Muscle of back (tissue), 11 donors: ENCODE measurements around the gene DIP2C. TPM values are rescaled to one million over a fixed set of nuclear protein-coding genes. Genes with fewer than 3 reads are reported as not detected.
A peak's percentile ranks its signal among the peaks of the same experiment; 100 is the strongest.
"Not testable (repeated sequence)": the region's sequence is repeated elsewhere in the genome, so short reads cannot be mapped to it uniquely, and the experiment has no call there.

Source experiments
- DNase-seq, 3 donors: peaks; one replicate each; pipeline versions ENCODE4 v3.0.0 to v3.0.0-alpha.2; 2013
- polyA plus RNA-seq, 10 donors: library from polyadenylated mRNA; unstranded; fragments of 120-200 nt; gene quantifications; one replicate each; pipeline ENCODE4 v1.2.1, GENCODE V29; 2013; ENCODE audit not compliant: insufficient read length in 10 of 10

Gene DIP2C
- polyA plus RNA-seq, 10 donors = 23.3 to 30.9 (median 25.9) TPM

DNA sequence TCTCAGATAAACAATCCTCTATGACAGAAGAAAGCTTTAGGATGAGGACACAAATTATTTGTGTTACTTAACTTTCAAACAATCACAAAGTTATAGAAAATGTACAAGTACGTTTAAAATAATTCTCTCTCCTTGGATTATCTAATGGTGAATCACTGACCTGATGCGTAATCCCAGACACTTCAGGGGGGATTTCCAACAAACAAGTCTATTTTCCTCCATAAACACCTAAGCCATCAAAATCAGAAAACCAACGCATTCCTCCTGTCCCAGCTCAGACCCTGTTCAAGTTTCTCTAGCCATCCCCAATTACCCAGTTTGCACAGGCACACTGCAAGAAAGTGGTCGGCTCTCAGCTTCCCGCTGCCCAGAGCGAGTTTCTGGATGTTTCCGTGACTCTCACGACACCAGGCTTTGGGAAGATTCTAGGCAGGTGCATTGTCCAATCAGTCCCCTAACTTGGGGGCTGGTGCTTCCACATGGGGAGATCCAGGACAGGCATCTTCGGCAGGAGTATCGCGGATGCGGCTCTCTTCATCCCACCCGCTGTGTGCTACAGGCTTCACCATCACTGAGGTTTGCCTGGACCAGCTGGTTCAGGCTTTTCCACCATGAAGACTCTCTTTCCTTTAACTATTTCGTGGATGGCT is 354.2 kb downstream of the DIP2C start:
- no peak for DNase-seq

DNA sequence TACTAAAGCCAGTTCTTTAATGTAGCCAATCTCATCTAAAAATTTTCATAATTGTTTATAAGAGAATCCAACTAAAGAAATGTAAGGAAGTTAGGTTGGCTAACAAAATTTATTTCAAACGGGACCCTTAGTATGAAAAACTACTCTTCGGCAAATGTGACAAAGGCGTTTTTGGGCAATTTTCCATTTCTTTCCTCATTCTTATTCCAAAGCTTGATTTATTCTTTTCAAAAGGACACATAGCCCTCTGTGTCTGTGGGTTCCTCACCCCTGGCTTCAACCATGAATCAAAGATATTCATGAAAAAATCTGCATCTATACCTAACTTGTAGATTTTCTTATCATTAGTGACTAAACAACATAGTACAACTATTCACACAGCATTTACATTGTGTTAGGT is 358.3 kb downstream of the DIP2C start:
- no peak for DNase-seq

- peak; percentile 94 to 96 (median 94) for DNase-seq
Observed at GRCh38 chr10:329361-330099, 359.9 kb downstream of the DIP2C start.

- DNase-seq = peak in 1 of 3 donors; percentile 57
Observed at GRCh38 chr10:327889-328852, 361.3 kb downstream of the DIP2C start.

DNA sequence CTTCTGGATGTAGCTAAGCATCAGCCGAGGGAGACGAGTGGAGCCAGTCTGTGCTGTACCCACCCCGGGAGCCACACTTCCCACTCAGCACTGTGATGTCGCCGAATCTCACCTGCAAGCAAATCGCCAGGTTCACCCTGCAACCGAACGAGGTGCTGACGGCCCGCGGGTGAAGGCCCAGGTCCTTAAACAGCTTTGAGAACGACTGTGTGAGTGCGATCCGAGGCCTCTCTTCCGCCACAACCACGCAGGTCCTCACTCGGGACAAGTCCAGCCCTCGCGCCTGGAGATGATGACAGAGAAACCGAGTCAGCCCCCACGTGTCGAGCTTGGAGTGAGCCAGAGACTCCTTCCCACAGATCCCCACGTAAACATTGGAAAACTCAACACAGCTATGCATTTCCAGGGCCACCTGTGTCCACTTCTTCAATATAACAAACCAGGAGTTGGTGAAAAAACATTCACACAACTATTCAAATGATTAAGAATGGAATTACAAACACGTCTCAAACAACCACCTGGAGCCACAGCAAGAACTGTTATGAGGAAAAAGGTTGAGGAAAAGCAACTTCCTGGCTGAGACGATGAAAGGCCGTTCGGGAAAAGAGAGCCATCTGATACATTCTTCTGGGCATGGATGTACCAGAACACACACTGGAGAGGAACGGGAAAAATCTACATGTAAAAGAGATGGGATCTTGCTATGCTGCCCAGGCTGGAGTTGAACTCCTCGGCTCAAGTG is 362.4 kb downstream of the DIP2C start:
- no peak for DNase-seq

DNA sequence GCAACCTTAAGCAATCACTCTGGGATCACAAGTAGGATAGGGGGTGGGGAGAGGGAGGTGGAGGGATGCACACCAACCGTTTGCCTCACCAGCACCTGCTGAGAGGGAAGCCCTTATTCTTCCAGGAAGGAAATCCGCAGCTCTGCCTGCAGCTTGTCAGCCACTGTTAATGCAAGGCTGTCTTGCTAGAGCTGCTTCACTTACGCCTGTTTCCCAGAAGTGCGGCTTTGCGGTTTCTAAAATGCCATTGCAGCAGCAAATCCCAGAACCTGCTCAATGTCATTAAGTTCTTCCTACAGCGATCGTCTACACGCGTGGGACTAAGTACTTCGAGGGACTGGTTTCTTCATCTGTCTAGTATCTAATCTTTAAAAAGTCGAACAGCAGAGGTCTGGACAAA is 363.1 kb downstream of the DIP2C start:
- DNase-seq = no peak

GRCh38 chr10:325282-325681 is 364.2 kb downstream of the DIP2C start:
- no peak for DNase-seq

GRCh38 chr10:324593-324992 is 364.9 kb downstream of the DIP2C start:
- no peak for DNase-seq

DNA sequence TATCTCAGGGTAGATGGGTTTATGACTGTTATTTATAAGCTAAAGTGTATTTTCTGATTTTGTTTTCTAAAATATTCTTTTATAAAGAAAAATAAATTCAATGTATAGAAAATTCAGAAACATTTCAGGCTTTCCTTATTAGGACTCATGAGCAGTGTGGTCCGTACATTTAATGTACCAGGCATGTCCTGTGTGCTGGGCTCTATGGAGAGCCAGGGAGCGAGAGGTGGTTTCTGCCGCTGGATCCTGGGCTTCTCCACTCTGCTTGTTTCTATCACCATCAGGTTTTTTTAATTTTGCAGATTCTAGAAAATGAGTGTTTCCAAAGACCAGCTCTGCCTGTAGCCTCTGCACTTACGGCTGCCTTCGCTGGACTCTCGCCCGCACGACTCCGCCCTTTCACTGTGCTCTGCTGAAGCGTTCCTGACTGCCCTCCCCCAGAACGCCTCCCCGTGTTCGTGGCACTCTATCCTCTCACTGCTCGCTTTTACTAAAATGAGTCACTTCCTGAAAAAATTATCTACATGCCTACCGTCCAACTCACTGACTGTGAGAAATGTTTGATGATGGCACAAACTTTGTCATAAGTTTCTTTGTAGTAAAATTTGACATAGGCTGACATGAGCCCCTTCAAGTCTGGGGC is 365.7 kb downstream of the DIP2C start:
- peak; percentile 56 to 89 (median 72) for DNase-seq

DNA sequence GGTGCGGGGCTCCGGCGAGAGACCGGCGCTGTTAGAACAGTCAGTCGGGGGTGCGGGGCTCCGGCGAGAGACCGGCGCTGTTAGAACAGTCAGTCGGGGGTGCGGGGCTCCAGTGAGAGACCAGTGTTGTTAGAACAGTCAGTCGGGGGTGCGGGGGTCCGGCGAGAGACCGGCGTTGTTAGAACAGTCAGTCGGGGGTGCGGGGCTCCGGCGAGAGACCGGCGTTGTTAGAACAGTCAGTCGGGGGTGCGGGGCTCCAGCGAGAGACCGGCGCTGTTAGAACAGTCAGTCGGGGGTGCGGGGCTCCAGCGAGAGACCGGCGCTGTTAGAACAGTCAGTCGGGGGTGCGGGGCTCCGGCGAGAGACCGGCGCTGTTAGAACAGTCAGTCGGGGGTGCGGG is 366.4 kb downstream of the DIP2C start:
- DNase-seq = not testable (repeated sequence)

DNA sequence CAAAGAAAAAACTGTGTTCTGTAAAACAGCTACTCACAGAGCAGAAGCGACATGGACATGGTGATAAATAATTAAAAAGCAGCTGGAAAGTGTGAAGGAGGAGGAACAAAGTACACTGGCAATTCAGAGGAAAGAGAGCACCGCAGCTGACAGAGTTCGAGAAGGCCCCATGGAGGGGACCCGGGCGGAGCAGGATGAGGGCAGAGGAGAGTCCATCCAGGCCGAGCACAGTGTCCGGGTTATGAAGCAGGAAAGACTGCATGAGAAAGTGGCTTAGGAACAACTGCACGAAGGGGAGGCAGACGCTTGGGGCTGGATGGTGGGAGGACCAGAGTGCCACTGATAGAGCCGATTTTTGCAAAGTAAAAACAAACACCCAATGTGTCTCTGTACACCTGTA is 368.7 kb downstream of the DIP2C start:
- DNase-seq = no peak

- DNase-seq = no peak
Observed at GRCh38 chr10:317926-318325, 371.5 kb downstream of the DIP2C start.

- peak in 1 of 3 donors; percentile 36 for DNase-seq
Observed at GRCh38 chr10:317271-317769, 372.1 kb downstream of the DIP2C start.

DNA sequence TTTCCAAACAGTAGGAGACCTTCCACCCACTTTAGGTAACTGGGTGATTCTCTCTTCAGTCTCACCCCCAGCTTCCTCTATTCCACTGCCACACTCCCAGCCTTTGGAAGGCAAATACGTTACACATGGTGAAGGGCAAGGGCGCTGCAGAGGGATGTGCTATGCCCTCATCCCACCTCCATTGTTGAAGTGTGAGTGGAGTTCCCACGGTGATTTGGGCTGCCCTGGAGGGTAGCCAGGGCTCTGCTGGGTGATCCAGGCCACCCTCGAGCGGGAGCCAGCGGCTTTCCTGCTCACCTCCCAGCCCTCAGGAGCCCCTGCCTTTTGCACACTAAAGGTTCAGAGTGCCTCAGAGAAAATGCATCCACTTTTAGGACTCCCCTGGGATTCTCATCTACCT is 373.1 kb downstream of the DIP2C start:
- no peak for DNase-seq

DNA sequence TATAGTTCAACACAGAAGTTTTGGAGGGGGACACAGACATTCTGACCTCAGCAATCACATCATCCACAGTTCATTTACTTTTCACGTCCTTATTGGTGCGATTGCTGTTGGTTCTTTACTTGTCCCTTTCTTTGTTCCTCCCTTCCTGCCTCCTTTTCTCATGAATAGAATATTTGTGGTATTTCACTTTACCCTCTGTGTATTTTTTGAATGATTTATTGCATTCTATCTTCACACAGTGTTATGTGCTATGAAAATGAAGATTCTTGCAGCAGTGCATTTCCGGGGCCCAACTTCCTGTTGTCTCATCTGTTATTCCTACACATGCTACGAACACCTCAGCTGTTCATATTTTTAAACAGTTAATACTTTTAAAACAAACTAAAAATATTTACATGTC is 374.6 kb downstream of the DIP2C start:
- no peak for DNase-seq

- no peak for DNase-seq
Observed at GRCh38 chr10:314381-314780, 375.1 kb downstream of the DIP2C start.

- no peak for DNase-seq
Observed at GRCh38 chr10:311901-312665, 377.4 kb downstream of the DIP2C start.

GRCh38 chr10:310976-311639 is 378.4 kb downstream of the DIP2C start:
- no peak for DNase-seq

GRCh38 chr10:310371-310770 is 379.1 kb downstream of the DIP2C start:
- DNase-seq = no peak
